Left ventricle myocardium inferior (tissue), 1 donor: ENCODE data around the gene SYNGR1. TPM values are rescaled to one million over a fixed set of nuclear protein-coding genes. Genes with fewer than 3 reads are reported as not detected.

Experiments
- DNase-seq: peaks from one replicate; pipeline ENCODE4 v3.0.0-alpha.2; 2020
- H3K27ac ChIP-seq: fragments of 200-600 bp; replicated peaks from 2 replicates; pipeline ENCODE4 v1.8.0; 2021
- H3K27me3 ChIP-seq: fragments of 200-600 bp; 2 replicates; pipeline ENCODE4 v1.8.0; 2021; ENCODE audit warnings: low read depth
- H3K36me3 ChIP-seq: fragments of 200-600 bp; 2 replicates; pipeline ENCODE4 v1.8.0; 2021
- H3K4me1 ChIP-seq: fragments of 200-600 bp; 2 replicates; pipeline ENCODE4 v1.8.0; 2021
- H3K4me3 ChIP-seq: fragments of 200-600 bp; 2 replicates; pipeline ENCODE4 v1.8.0; 2021; ENCODE audit warnings: mild to moderate bottlenecking, moderate library complexity
- H3K9me3 ChIP-seq: fragments of 200-600 bp; replicated peaks from 2 replicates; pipeline ENCODE4 v1.8.0; 2021
- CTCF ChIP-seq: fragments of 200-600 bp; IDR thresholded peaks from 2 replicates; pipeline ENCODE4 v1.8.0; 2021; ENCODE audit warnings: antibody characterized with exemption, mild to moderate bottlenecking, borderline replicate concordance
- intact Hi-C: fragments of 100-400 bp; cut with micrococcal nuclease; formaldehyde crosslinking; loops from one replicate; pipeline ENCODE4 v1.11.0; 2022
- total RNA-seq: library from RNA; stranded (reverse); fragmentation: NEBNext Ultra II Directional; extraction: Animal tissue kit (Norgen Biotek cat#: 25700); gene quantifications from one replicate; pipeline ENCODE4 v1.2.1, GENCODE V29; 2021
- donor health status: DM: no; HTN: yes; CAD: no; lungs with severe emphysema.

Gene SYNGR1
- total RNA-seq, 1 donor from 2014 or later, result 37.7 TPM

- TF ChIP-seq CTCF, result no peak
- H3K27ac ChIP-seq, result peak overlapping the region; percentile 65
- DNase-seq, result peak; percentile 52
- H3K4me3 ChIP-seq, result no peak overlapping the region
- peaks cover 17% of the 10 kb centered on the region for H3K36me3 ChIP-seq
- H3K9me3 ChIP-seq, result no peaks in the 10 kb centered on the region
- H3K27me3 ChIP-seq, result no peaks in the 10 kb centered on the region
- intact Hi-C loops, result no loop called here
- peaks cover 59% of the 10 kb centered on the region for H3K4me1 ChIP-seq
Observed at GRCh38 chr22:39434243-39434653, 84.5 kb downstream of the SYNGR1 start.

GRCh38 chr22:39434721-39435120 lies 84.9 kb downstream of the SYNGR1 start:
- no peak overlapping the region for H3K4me3 ChIP-seq
- H3K27ac ChIP-seq, result peak overlapping the region; percentile 65
- intact Hi-C loops, result no loop called here
- H3K9me3 ChIP-seq, result no peaks in the 10 kb centered on the region
- DNase-seq, result no peak
- peaks cover 14% of the 10 kb centered on the region for H3K36me3 ChIP-seq
- peaks cover 57% of the 10 kb centered on the region for H3K4me1 ChIP-seq
- TF ChIP-seq CTCF, result no peak
- peaks cover 2% of the 10 kb centered on the region for H3K27me3 ChIP-seq

Other genes with a start within 250 kb of the SYNGR1 start
- 85.4 TPM for gene CBX7, start 197.3 kb upstream of the SYNGR1 start, total RNA-seq
- gene PDGFB, start 105.0 kb upstream of the SYNGR1 start, total RNA-seq, result 17.2 TPM
- 325 TPM for gene RPL3, start 30.4 kb upstream of the SYNGR1 start, total RNA-seq
- 19.4 TPM for gene TAB1, start 49.8 kb downstream of the SYNGR1 start, total RNA-seq
- 3.2 TPM for gene MGAT3, start 107.0 kb downstream of the SYNGR1 start, total RNA-seq
- 15.5 TPM for gene MIEF1, start 152.3 kb downstream of the SYNGR1 start, total RNA-seq
- gene ATF4, start 170.6 kb downstream of the SYNGR1 start, total RNA-seq, result 193 TPM
- 59.3 TPM for gene RPS19BP1, start 182.8 kb downstream of the SYNGR1 start, total RNA-seq
- 0.05 TPM for gene CACNA1I, start 220.8 kb downstream of the SYNGR1 start, total RNA-seq